WTC11 (cell line): ENCODE data around the gene TSPAN32. TPM values are rescaled to one million over a fixed set of nuclear protein-coding genes. Genes with fewer than 3 reads are reported as not detected.

Source experiments
- ATAC-seq: fragments of 200-7000 bp; cut with Tn5 transposase; 2 replicates; pipeline ENCODE4 v1.10.0; 2021; ENCODE audit warnings: mild to moderate bottlenecking, moderate library complexity
- CTCF ChIA-PET: fragments of 300-600 bp; sonication (Branson Sonifier 250); formaldehyde crosslinking; loops from one replicate; lab custom pipeline; 2021; ENCODE audit warnings: antibody characterized with exemption; lab: Charles Lee
- POLR2A ChIA-PET: fragments of 350-600 bp; sonication (Branson Sonifier 250); formaldehyde crosslinking; loops from one replicate; lab custom pipeline; 2021; ENCODE audit warnings: antibody characterized with exemption; lab: Charles Lee
- DNase-seq: peaks from one replicate; pipeline ENCODE4 v3.0.0; 2021; ENCODE audit warnings: low spot score
- H3K27ac Mint-ChIP-seq: 2 replicates; pipeline ENCODE4 v1.8.0; 2021; ENCODE audit warnings: mixed read lengths
- H3K27me3 Mint-ChIP-seq: 2 replicates; pipeline ENCODE4 v1.8.0; 2021; ENCODE audit warnings: low read depth, mild to moderate bottlenecking, moderate library complexity, mixed read lengths
- H3K36me3 Mint-ChIP-seq: 2 replicates; pipeline ENCODE4 v1.8.0; 2021; ENCODE audit warnings: mixed read lengths
- H3K4me1 Mint-ChIP-seq: 2 replicates; pipeline ENCODE4 v1.8.0; 2022; ENCODE audit warnings: mixed read lengths
- H3K4me3 Mint-ChIP-seq: 2 replicates; pipeline ENCODE4 v1.8.0; 2021; ENCODE audit warnings: mild to moderate bottlenecking, moderate library complexity, mixed read lengths
- H3K9me3 Mint-ChIP-seq: 2 replicates; pipeline ENCODE4 v1.8.0; 2021; ENCODE audit warnings: mixed read lengths
- CREM ChIP-seq: sonication (generic); formaldehyde crosslinking; IDR thresholded peaks from 2 replicates; pipeline ENCODE4 v1.8.1; 2022; ENCODE audit warnings: mild to moderate bottlenecking, missing genetic modification reagents, moderate library complexity
- GABPB1 ChIP-seq: sonication (generic); formaldehyde crosslinking; IDR thresholded peaks from 2 replicates; pipeline ENCODE4 v1.8.1; 2023; ENCODE audit warnings: mild to moderate bottlenecking, missing genetic modification reagents
- JUN ChIP-seq: sonication (generic); formaldehyde crosslinking; IDR thresholded peaks from 2 replicates; pipeline ENCODE4 v1.8.0; 2023; ENCODE audit warnings: mild to moderate bottlenecking, missing genetic modification reagents
- RORB ChIP-seq: fragments of 250-450 bp; sonication (Bioruptor Pico); IDR thresholded peaks from 2 replicates; pipeline ENCODE4 v1.9.0; 2021; ENCODE audit warnings: mild to moderate bottlenecking
- SP1 ChIP-seq: sonication (generic); formaldehyde crosslinking; conservative IDR thresholded peaks from 2 replicates; pipeline ENCODE4 v1.8.1; 2022; ENCODE audit warnings: missing genetic modification reagents
- ZNF219 ChIP-seq: sonication (generic); formaldehyde crosslinking; IDR thresholded peaks from 2 replicates; pipeline ENCODE4 v1.8.0; 2023; ENCODE audit warnings: missing genetic modification reagents, mild to moderate bottlenecking, borderline replicate concordance
- ZNF263 ChIP-seq: sonication (generic); formaldehyde crosslinking; IDR thresholded peaks from 2 replicates; pipeline ENCODE4 v1.8.1; 2022; ENCODE audit warnings: low read depth, mild to moderate bottlenecking, moderate library complexity, missing genetic modification reagents
- total RNA-seq: library from RNA; stranded (reverse); gene quantifications from 3 replicates; pipeline ENCODE4 v1.2.3, GENCODE V29; 2021
- TF ChIP-seq, protein P1 (sequence below): sonication (generic); formaldehyde crosslinking; IDR thresholded peaks from 2 replicates; pipeline ENCODE4 v1.8.1; 2023; ENCODE audit warnings: mild to moderate bottlenecking, missing genetic modification reagents
- TF ChIP-seq, protein P2 (sequence below): sonication (generic); formaldehyde crosslinking; IDR thresholded peaks from 2 replicates; pipeline ENCODE4 v1.8.1; 2022; ENCODE audit warnings: low read depth, mild to moderate bottlenecking, moderate library complexity, missing genetic modification reagents, borderline replicate concordance
- TF ChIP-seq, protein P3 (sequence below): sonication (generic); formaldehyde crosslinking; IDR thresholded peaks from 2 replicates; pipeline ENCODE4 v1.8.0; 2022; ENCODE audit warnings: mild to moderate bottlenecking, missing genetic modification reagents
- TF ChIP-seq, protein P4 (sequence below): fragments of 250-450 bp; sonication (Bioruptor Pico); IDR thresholded peaks from 2 replicates; pipeline ENCODE4 v1.9.0; 2021; ENCODE audit warnings: mild to moderate bottlenecking
- TF ChIP-seq, protein P5 (sequence below): fragments of 250-450 bp; sonication (Bioruptor Pico); IDR thresholded peaks from 2 replicates; pipeline ENCODE4 v2.1.2; 2022; ENCODE audit warnings: mild to moderate bottlenecking, moderate library complexity
- TF ChIP-seq, protein P6 (sequence below): sonication (generic); formaldehyde crosslinking; IDR thresholded peaks from 2 replicates; pipeline ENCODE4 v1.8.1; 2023; ENCODE audit warnings: mild to moderate bottlenecking, missing genetic modification reagents, moderate library complexity
- TF ChIP-seq, protein P7 (sequence below): fragments of 250-450 bp; sonication (Bioruptor Pico); IDR thresholded peaks from 2 replicates; pipeline ENCODE4 v1.9.0; 2021; ENCODE audit warnings: mild to moderate bottlenecking, borderline replicate concordance

The TSPAN32 gene
- total RNA-seq, 1 experiment from 2014 or later, result not detected

DNA sequence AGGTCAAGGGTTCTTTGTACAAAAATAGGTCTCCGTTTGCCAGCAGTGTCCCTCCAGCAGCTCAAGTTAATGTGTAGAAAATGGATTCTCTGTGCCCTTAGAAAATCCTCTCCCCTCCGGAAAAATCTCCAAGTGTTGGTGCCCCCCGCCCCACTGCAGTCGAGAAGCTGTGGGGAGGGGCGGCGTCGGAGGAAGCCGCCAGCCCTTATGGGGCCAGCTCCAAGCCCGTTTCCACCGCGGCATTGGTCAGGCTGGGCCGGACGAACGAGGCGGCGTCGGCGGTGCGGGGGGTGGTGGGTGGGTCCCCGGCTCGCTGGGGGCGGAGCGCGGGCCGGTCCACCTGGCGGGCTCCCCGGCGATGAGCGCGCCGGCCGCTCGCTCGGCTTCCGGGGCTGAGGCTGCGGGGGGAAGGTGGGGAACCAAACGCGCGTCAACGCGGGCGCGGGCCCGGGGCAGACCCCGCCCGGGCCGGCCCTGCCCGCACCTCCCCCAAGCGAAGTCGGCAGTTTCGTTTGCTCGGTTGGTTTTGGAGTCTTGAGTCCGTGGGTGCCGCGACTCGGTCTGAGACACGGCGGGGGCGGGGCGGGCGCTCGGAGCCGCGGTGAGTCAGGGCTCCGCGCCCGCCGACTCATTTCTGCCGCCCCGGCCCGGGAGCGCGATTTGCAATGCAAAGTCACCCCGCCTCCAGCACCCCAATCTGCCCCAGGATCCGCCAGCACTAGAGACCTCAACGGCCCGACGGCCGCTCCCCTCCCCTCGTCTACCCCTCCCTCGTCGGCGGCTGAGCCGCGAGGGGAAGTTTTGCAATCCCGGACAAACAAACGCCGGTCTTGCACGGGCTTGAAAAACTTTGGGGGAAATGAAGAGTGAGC, 32.8 kb upstream of the TSPAN32 start (continued):
- peak; percentile 47; the same call in 1 of the 2 replicates for TF ChIP-seq GABPB1
- TF ChIP-seq, protein P1, sequence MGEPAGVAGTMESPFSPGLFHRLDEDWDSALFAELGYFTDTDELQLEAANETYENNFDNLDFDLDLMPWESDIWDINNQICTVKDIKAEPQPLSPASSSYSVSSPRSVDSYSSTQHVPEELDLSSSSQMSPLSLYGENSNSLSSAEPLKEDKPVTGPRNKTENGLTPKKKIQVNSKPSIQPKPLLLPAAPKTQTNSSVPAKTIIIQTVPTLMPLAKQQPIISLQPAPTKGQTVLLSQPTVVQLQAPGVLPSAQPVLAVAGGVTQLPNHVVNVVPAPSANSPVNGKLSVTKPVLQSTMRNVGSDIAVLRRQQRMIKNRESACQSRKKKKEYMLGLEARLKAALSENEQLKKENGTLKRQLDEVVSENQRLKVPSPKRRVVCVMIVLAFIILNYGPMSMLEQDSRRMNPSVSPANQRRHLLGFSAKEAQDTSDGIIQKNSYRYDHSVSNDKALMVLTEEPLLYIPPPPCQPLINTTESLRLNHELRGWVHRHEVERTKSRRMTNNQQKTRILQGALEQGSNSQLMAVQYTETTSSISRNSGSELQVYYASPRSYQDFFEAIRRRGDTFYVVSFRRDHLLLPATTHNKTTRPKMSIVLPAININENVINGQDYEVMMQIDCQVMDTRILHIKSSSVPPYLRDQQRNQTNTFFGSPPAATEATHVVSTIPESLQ (CRISPR knock-in tag), result no peak

DNA sequence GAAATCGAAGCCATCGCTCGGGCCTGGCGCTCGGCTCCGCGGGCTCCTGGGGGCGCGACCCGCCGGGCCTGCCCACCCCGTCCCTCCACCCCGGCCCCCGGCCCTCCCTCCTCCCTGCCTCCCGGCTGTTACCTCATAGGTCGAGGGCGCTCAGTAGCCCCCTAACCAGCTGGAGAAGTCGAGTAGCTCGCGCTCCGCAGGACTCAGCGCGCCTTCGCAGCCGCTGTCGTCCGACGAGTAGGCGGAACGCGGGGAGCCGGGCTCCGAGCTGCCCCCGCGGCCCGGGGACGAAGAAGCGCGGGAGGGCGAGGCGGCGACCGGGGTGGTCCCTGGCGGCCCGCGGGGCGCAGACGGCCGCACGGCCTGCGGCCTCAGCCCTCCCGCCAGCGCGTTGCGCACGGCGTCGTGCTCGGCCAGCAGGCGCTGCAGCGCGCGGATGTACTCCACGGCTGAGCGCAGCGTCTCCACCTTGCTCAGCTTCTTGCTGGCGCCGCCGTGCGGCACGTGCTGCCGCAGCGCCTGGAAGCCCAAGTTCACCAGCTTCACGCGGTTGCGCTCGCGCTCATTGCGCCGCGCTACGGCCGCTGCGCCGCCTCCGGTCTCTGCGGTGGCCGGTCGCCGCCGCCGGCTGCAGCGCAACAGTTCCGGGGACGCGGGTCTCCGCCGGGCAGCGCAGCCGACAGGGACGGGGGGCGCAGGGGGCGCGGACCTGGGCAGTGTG, 32.1 kb upstream of the TSPAN32 start:
- ChIA-PET CTCF (interaction anchor here (0.7 to 2.3 kb wide), 6 partner anchors 29 to 149 kb away, joined by 3 to 10 read pairs (median 6); no protein-coding TSS in a partner anchor), POLR2A (no interaction called here)
- no peaks in the 10 kb centered on the region for H3K9me3 Mint-ChIP-seq
- H3K4me3 Mint-ChIP-seq, result peak overlapping the region; percentile 47
- no peaks in the 10 kb centered on the region for H3K36me3 Mint-ChIP-seq
- ATAC-seq (peak; percentile 52), DNase-seq (peak; percentile 69)
- no peak overlapping the region for H3K27ac Mint-ChIP-seq
- peaks cover 81% of the 10 kb centered on the region for H3K27me3 Mint-ChIP-seq
- H3K4me1 Mint-ChIP-seq, result peaks cover 11% of the 10 kb centered on the region
- TF ChIP-seq RORB (CRISPR knock-in tag) (no peak), SP1 (CRISPR knock-in tag) (peak; percentile 82), ZNF219 (CRISPR knock-in tag) (peak; percentile 98), JUN (CRISPR knock-in tag) (peak; percentile 98), CREM (peak; percentile 94), ZNF263 (CRISPR knock-in tag) (peak; percentile 84)
- TF ChIP-seq, protein P2, sequence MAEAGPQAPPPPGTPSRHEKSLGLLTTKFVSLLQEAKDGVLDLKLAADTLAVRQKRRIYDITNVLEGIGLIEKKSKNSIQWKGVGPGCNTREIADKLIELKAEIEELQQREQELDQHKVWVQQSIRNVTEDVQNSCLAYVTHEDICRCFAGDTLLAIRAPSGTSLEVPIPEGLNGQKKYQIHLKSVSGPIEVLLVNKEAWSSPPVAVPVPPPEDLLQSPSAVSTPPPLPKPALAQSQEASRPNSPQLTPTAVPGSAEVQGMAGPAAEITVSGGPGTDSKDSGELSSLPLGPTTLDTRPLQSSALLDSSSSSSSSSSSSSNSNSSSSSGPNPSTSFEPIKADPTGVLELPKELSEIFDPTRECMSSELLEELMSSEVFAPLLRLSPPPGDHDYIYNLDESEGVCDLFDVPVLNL, result peak; percentile 97
- TF ChIP-seq, protein P3, sequence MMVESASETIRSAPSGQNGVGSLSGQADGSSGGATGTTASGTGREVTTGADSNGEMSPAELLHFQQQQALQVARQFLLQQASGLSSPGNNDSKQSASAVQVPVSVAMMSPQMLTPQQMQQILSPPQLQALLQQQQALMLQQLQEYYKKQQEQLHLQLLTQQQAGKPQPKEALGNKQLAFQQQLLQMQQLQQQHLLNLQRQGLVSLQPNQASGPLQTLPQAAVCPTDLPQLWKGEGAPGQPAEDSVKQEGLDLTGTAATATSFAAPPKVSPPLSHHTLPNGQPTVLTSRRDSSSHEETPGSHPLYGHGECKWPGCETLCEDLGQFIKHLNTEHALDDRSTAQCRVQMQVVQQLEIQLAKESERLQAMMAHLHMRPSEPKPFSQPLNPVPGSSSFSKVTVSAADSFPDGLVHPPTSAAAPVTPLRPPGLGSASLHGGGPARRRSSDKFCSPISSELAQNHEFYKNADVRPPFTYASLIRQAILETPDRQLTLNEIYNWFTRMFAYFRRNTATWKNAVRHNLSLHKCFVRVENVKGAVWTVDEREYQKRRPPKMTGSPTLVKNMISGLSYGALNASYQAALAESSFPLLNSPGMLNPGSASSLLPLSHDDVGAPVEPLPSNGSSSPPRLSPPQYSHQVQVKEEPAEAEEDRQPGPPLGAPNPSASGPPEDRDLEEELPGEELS, result peak; percentile 100
- TF ChIP-seq, protein P1 (CRISPR knock-in tag), result peak; percentile 86
- TF ChIP-seq, protein P4, sequence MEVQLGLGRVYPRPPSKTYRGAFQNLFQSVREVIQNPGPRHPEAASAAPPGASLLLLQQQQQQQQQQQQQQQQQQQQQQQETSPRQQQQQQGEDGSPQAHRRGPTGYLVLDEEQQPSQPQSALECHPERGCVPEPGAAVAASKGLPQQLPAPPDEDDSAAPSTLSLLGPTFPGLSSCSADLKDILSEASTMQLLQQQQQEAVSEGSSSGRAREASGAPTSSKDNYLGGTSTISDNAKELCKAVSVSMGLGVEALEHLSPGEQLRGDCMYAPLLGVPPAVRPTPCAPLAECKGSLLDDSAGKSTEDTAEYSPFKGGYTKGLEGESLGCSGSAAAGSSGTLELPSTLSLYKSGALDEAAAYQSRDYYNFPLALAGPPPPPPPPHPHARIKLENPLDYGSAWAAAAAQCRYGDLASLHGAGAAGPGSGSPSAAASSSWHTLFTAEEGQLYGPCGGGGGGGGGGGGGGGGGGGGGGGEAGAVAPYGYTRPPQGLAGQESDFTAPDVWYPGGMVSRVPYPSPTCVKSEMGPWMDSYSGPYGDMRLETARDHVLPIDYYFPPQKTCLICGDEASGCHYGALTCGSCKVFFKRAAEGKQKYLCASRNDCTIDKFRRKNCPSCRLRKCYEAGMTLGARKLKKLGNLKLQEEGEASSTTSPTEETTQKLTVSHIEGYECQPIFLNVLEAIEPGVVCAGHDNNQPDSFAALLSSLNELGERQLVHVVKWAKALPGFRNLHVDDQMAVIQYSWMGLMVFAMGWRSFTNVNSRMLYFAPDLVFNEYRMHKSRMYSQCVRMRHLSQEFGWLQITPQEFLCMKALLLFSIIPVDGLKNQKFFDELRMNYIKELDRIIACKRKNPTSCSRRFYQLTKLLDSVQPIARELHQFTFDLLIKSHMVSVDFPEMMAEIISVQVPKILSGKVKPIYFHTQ (CRISPR knock-in tag), result no peak
- TF ChIP-seq, protein P5, sequence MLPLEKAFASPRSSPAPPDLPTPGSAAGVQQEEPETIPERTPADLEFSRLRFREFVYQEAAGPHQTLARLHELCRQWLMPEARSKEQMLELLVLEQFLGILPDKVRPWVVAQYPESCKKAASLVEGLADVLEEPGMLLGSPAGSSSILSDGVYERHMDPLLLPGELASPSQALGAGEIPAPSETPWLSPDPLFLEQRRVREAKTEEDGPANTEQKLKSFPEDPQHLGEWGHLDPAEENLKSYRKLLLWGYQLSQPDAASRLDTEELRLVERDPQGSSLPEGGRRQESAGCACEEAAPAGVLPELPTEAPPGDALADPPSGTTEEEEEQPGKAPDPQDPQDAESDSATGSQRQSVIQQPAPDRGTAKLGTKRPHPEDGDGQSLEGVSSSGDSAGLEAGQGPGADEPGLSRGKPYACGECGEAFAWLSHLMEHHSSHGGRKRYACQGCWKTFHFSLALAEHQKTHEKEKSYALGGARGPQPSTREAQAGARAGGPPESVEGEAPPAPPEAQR (CRISPR knock-in tag), result no peak
- TF ChIP-seq, protein P6, sequence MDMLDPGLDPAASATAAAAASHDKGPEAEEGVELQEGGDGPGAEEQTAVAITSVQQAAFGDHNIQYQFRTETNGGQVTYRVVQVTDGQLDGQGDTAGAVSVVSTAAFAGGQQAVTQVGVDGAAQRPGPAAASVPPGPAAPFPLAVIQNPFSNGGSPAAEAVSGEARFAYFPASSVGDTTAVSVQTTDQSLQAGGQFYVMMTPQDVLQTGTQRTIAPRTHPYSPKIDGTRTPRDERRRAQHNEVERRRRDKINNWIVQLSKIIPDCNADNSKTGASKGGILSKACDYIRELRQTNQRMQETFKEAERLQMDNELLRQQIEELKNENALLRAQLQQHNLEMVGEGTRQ (CRISPR knock-in tag), result peak; percentile 83
- TF ChIP-seq, protein P7, sequence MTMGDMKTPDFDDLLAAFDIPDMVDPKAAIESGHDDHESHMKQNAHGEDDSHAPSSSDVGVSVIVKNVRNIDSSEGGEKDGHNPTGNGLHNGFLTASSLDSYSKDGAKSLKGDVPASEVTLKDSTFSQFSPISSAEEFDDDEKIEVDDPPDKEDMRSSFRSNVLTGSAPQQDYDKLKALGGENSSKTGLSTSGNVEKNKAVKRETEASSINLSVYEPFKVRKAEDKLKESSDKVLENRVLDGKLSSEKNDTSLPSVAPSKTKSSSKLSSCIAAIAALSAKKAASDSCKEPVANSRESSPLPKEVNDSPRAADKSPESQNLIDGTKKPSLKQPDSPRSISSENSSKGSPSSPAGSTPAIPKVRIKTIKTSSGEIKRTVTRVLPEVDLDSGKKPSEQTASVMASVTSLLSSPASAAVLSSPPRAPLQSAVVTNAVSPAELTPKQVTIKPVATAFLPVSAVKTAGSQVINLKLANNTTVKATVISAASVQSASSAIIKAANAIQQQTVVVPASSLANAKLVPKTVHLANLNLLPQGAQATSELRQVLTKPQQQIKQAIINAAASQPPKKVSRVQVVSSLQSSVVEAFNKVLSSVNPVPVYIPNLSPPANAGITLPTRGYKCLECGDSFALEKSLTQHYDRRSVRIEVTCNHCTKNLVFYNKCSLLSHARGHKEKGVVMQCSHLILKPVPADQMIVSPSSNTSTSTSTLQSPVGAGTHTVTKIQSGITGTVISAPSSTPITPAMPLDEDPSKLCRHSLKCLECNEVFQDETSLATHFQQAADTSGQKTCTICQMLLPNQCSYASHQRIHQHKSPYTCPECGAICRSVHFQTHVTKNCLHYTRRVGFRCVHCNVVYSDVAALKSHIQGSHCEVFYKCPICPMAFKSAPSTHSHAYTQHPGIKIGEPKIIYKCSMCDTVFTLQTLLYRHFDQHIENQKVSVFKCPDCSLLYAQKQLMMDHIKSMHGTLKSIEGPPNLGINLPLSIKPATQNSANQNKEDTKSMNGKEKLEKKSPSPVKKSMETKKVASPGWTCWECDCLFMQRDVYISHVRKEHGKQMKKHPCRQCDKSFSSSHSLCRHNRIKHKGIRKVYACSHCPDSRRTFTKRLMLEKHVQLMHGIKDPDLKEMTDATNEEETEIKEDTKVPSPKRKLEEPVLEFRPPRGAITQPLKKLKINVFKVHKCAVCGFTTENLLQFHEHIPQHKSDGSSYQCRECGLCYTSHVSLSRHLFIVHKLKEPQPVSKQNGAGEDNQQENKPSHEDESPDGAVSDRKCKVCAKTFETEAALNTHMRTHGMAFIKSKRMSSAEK (CRISPR knock-in tag), result no peak
